ENCODE data around the gene CACNA2D4.

DNA sequence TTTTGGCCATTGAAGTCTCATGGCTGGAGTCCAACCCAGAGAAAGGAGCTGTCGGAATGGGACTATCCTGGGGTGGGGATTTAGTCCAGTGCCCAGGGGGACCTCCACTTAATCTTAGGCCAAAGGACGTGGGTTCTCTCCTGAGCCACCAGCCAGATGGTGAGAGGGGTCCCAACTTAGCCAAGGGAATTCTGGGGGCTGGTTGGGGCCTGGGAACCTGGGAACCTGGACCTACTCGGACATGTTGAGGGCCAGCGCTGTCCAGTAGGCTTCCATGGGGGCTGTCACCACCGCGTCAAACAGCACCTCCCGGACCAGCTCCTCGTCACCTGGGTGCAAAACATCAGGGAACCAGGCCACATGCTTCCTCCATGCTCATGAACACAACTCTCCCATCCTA lies 64.7 kb downstream of the CACNA2D4 start:
- no peak for TF ChIP-seq EZH2 (IDR thresholded peaks at IDR 0.05; ENCODE audit: insufficient read depth, poor library complexity, severe bottlenecking)
- no peak for TF ChIP-seq EZH2phosphoT487 (IDR thresholded peaks at IDR 0.05; ENCODE audit: insufficient read depth, low read depth)
